ENCODE measurements around the gene CHD9.
"Not testable (repeated sequence)": the region's sequence is repeated elsewhere in the genome, so short reads cannot be mapped to it uniquely, and the experiment has no call there.

The CHD9 gene

GRCh38 chr16:53176434-53176833 lies 121.6 kb downstream of the CHD9 start:
- no peak for TF ChIP-seq CTCF (IDR thresholded peaks at IDR 0.05; ENCODE audit: insufficient read depth, low read length, missing control alignments)
- ChIA-PET CTCF (interaction anchor here (1.0 to 1.7 kb wide), 3 partner anchors 16 to 121 kb away, joined by 3 to 6 read pairs (median 5); no protein-coding TSS in a partner anchor), POLR2A (no interaction called here)
- DNase-seq (ENCODE audit: low read depth, low spot score), result no peak
- no peak overlapping the region for H3K4me3 ChIP-seq (ENCODE audit: low read depth, low read length)

- TF ChIP-seq CTCF (IDR thresholded peaks at IDR 0.05; ENCODE audit: insufficient read depth, low read length, missing control alignments), result no peak
These were observed 128.7 kb downstream of the CHD9 start for GRCh38 chr16:53183442-53183841.

GRCh38 chr16:53185741-53186140 lies 130.9 kb downstream of the CHD9 start:
- CTCF ChIA-PET; POLR2A ChIA-PET; DNase-seq (ENCODE audit: low read depth, low spot score); H3K4me3 ChIP-seq (ENCODE audit: low read depth, low read length): not testable (repeated sequence)

More at GRCh38 chr16:53183442-53183841, 128.7 kb downstream of the CHD9 start:
- no peak for DNase-seq (ENCODE audit: low read depth, low spot score)
- CTCF ChIA-PET, result interaction anchor here (1.0 to 1.5 kb wide), 3 partner anchors 24 to 129 kb away, joined by 4 to 6 read pairs (median 4); partner anchors contain the start of gene CHD9
- POLR2A ChIA-PET, result no interaction called here
- no peak overlapping the region for H3K4me3 ChIP-seq (ENCODE audit: low read depth, low read length)

GRCh38 chr16:53187775-53188174 lies 133.0 kb downstream of the CHD9 start:
- TF ChIP-seq CTCF (IDR thresholded peaks at IDR 0.05; ENCODE audit: insufficient read depth, low read length, missing control alignments), result no peak
- H3K4me3 ChIP-seq (ENCODE audit: low read depth, low read length), result no peak overlapping the region
- ChIA-PET CTCF (no interaction called here), POLR2A (no interaction called here)
- DNase-seq (ENCODE audit: low read depth, low spot score), result no peak

- DNase-seq (ENCODE audit: low read depth, low spot score), result no peak
- ChIA-PET POLR2A (no interaction called here), CTCF (interaction anchor here (1.1 to 1.7 kb wide), 2 partner anchors 14 to 16 kb away, joined by 3 to 5 read pairs; no protein-coding TSS in a partner anchor)
- TF ChIP-seq CTCF (IDR thresholded peaks at IDR 0.05; ENCODE audit: insufficient read depth, low read length, missing control alignments), result no peak
- no peak overlapping the region for H3K4me3 ChIP-seq (ENCODE audit: low read depth, low read length)
These were observed 136.6 kb downstream of the CHD9 start for GRCh38 chr16:53191413-53191812.

- ChIA-PET POLR2A (no interaction called here), CTCF (interaction anchor here (1.1 kb wide), 1 partner anchor 9 kb away, joined by 6 read pairs; no protein-coding TSS in a partner anchor)
- DNase-seq (ENCODE audit: low read depth, low spot score), result no peak
- H3K4me3 ChIP-seq (ENCODE audit: low read depth, low read length), result no peak overlapping the region
- no peak for TF ChIP-seq CTCF (IDR thresholded peaks at IDR 0.05; ENCODE audit: insufficient read depth, low read length, missing control alignments)
These were observed 144.1 kb downstream of the CHD9 start for GRCh38 chr16:53198933-53199332.

GRCh38 chr16:53201900-53202299 lies 147.1 kb downstream of the CHD9 start:
- ChIA-PET CTCF (no interaction called here), POLR2A (no interaction called here)
- DNase-seq (ENCODE audit: low read depth, low spot score), result no peak
- TF ChIP-seq CTCF (IDR thresholded peaks at IDR 0.05; ENCODE audit: insufficient read depth, low read length, missing control alignments), result no peak
- no peak overlapping the region for H3K4me3 ChIP-seq (ENCODE audit: low read depth, low read length)
